ENCODE data around the gene PLXDC1. TPM values are rescaled to one million over a fixed set of nuclear protein-coding genes. Genes with fewer than 3 reads are reported as not detected.

PLXDC1 gene
- total and polyA plus RNA-seq, 11 donors, result 4.8 to 17.4 (median 13.3) TPM

DNA sequence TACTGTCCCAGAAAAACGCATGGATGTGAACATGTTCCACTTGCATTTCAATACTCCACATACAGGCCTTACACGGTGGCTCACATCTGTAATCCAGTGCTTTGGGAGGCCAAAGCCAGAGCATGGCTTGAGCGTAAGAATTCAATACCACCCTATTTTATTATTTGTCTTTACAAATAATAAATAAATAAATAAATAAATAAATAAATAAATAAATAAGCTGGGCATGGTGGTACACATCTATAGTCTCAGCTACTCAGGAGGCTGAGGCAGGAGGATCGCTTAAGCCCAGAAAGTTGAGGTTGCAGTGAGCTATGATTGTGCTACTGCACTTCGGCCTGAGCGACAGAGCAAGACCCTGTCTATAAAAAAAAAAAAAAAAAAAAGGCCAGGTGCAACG lies 53.9 kb downstream of the PLXDC1 start:
- H3K27ac ChIP-seq, result peak overlapping the region in 7 of 12 donors; percentile 64 to 92 (median 76)
- ATAC-seq (no peak), DNase-seq (no peak)
- intact Hi-C loops (cut with DNase I), result loop anchor here in 3 of 10 donors (5.0 to 10.0 kb wide), 3 partner anchors 40 to 50 kb away; no protein-coding TSS in a partner anchor
- TF ChIP-seq POLR2A (IDR thresholded peaks at IDR 0.05), result no peak
- H3K27me3 ChIP-seq, result no peaks in the 10 kb centered on the region
- no peaks in the 10 kb centered on the region for H3K36me3 ChIP-seq
- H3K4me1 ChIP-seq, result peaks cover 0 to 77% (median 44%) of the 10 kb centered on the region in 12 donors
- WGBS, 4 donors, result 87 to 94% (median 89%) methylated on average over 7 of the region's 7 CpGs
- peaks cover 0 to 3% (median 0%) of the 10 kb centered on the region in 12 donors for H3K9me3 ChIP-seq
- H3K4me3 ChIP-seq, result no peak overlapping the region

DNA sequence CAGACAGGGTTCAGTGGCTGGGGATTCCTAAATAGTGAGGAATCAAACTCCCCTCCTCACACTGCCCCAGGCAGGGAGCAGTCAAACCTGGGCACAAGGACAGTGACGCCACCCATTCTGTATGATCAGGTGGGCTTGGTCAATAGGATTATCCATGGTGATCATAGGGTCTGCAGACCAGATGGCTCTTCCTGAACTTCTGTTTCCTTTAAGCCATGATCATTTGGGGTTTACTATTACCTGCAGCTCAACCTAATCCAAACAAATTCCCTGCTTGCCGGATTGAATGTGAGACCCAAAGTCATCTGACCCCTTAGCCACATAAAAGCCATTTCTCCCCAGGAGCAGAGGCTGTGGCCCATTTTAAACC lies 54.3 kb downstream of the PLXDC1 start:
- ATAC-seq, result no peak
- Histone ChIP-seq H3K4me1 (peaks cover 0 to 81% (median 44%) of the 10 kb centered on the region in 12 donors), H3K36me3 (no peaks in the 10 kb centered on the region), H3K27ac (peak overlapping the region in 10 of 12 donors; percentile 57 to 92 (median 72)), H3K4me3 (no peak overlapping the region), H3K27me3 (no peaks in the 10 kb centered on the region), H3K9me3 (peaks cover 0 to 3% (median 0%) of the 10 kb centered on the region in 12 donors)
- WGBS, 4 donors, result 83 to 94% (median 91%) methylated on average over 2 of the region's 2 CpGs
- intact Hi-C loops (cut with DNase I), result loop anchor here in 3 of 10 donors (5.0 to 10.0 kb wide), 3 partner anchors 40 to 50 kb away; no protein-coding TSS in a partner anchor
- no peak for DNase-seq
- TF ChIP-seq, protein P1, sequence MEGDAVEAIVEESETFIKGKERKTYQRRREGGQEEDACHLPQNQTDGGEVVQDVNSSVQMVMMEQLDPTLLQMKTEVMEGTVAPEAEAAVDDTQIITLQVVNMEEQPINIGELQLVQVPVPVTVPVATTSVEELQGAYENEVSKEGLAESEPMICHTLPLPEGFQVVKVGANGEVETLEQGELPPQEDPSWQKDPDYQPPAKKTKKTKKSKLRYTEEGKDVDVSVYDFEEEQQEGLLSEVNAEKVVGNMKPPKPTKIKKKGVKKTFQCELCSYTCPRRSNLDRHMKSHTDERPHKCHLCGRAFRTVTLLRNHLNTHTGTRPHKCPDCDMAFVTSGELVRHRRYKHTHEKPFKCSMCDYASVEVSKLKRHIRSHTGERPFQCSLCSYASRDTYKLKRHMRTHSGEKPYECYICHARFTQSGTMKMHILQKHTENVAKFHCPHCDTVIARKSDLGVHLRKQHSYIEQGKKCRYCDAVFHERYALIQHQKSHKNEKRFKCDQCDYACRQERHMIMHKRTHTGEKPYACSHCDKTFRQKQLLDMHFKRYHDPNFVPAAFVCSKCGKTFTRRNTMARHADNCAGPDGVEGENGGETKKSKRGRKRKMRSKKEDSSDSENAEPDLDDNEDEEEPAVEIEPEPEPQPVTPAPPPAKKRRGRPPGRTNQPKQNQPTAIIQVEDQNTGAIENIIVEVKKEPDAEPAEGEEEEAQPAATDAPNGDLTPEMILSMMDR (IDR thresholded peaks at IDR 0.05), result no peak
- no peak for TF ChIP-seq POLR2A (IDR thresholded peaks at IDR 0.05)

- 52 to 64% (median 55%) methylated on average over 10 of the region's 10 CpGs for WGBS, 4 donors
- Histone ChIP-seq H3K36me3 (no peaks in the 10 kb centered on the region), H3K4me1 (peaks cover 0 to 87% (median 44%) of the 10 kb centered on the region in 12 donors), H3K27me3 (no peaks in the 10 kb centered on the region), H3K27ac (peak overlapping the region; percentile 7 to 92 (median 72)), H3K9me3 (peaks cover 0 to 3% (median 0%) of the 10 kb centered on the region in 12 donors), H3K4me3 (peak overlapping the region in 2 of 12 donors; percentile 18 to 27)
- ATAC-seq, result peak in 3 of 4 donors; percentile 4 to 42 (median 12)
- peak in 2 of 5 donors; percentile 30 to 54 for DNase-seq
- TF ChIP-seq, protein P1 (IDR thresholded peaks at IDR 0.05), result no peak
- TF ChIP-seq POLR2A (IDR thresholded peaks at IDR 0.05), result no peak
- intact Hi-C loops (cut with DNase I), result loop anchor here in 3 of 10 donors (5.0 to 10.0 kb wide), 3 partner anchors 41 to 51 kb away; no protein-coding TSS in a partner anchor
Measured at GRCh38 chr17:39096508-39097149, 54.8 kb downstream of the PLXDC1 start.

- no peaks in the 10 kb centered on the region for H3K27me3 ChIP-seq
- no peak overlapping the region for H3K4me3 ChIP-seq
- H3K27ac ChIP-seq, result peak overlapping the region in 10 of 12 donors; percentile 30 to 92 (median 72)
- H3K9me3 ChIP-seq, result peaks cover 0 to under 1% (median 0%) of the 10 kb centered on the region in 12 donors
- 43 to 49% (median 45%) methylated on average over 5 of the region's 5 CpGs for WGBS, 4 donors
- ATAC-seq (peak in 1 of 4 donors; percentile 26), DNase-seq (no peak)
- no peaks in the 10 kb centered on the region for H3K36me3 ChIP-seq
- intact Hi-C loops (cut with DNase I), result loop anchor here in 3 of 10 donors (5.0 to 10.0 kb wide), 3 partner anchors 42 to 52 kb away; no protein-coding TSS in a partner anchor
- peaks cover 0 to 99% (median 48%) of the 10 kb centered on the region in 12 donors for H3K4me1 ChIP-seq
- TF ChIP-seq, protein P1 (IDR thresholded peaks at IDR 0.05), result no peak
- TF ChIP-seq POLR2A (IDR thresholded peaks at IDR 0.05), result no peak
Measured at GRCh38 chr17:39095309-39095686, 56.1 kb downstream of the PLXDC1 start.
